Testis (tissue), 2 donors: Measurements from ENCODE around the gene SPACDR.
"Not testable (repeated sequence)": the region's sequence is repeated elsewhere in the genome, so short reads cannot be mapped to it uniquely, and the experiment has no call there.

ENCODE experiments used
- CTCF ChIP-seq, 3 experiments: fragments of 450-650 bp in 2 of 3; fragments of 200-600 bp in 1 of 3; sonication (generic) in 1 of 3; IDR thresholded peaks; one replicate each; pipeline ENCODE4 v1.5.1; 2016 to 2019; ENCODE audit warnings: antibody characterized with exemption in 3 of 3, mild to moderate bottlenecking in 2 of 3, moderate library complexity in 1 of 3
- POLR2A ChIP-seq: fragments of 450-650 bp; IDR thresholded peaks from one replicate; pipeline ENCODE4 v1.6.1; 2017; ENCODE audit warnings: antibody characterized with exemption, mild to moderate bottlenecking, moderate library complexity

GRCh38 chr7:100504031-100504430 lies 40.0 kb upstream of the SPACDR start:
- not testable (repeated sequence) for TF ChIP-seq CTCF (IDR thresholded peaks at IDR 0.05); POLR2A
